Epithelial cell of esophagus (primary cell): ENCODE data around the gene UIMC1.

Experiments
- DNase-seq: peaks from one replicate; pipeline ENCODE4 v3.0.0; 2010; ENCODE audit warnings: low read depth
- H3K4me3 ChIP-seq: 2 replicates; pipeline ENCODE4 v1.5.1; 2011; ENCODE audit warnings: mild to moderate bottlenecking, low read length, control low read depth
- TF ChIP-seq, protein P1 (sequence below): IDR thresholded peaks from 2 replicates; pipeline ENCODE4 v1.5.1; 2011; ENCODE audit warnings: low read depth, mild to moderate bottlenecking, low read length, control low read depth, inconsistent platforms; ENCODE audit not compliant: insufficient read depth; ENCODE audit errors: missing control alignments

The UIMC1 gene

GRCh38 chr5:176878906-176879662, 127.5 kb downstream of the UIMC1 start:
- no peak overlapping the region for H3K4me3 ChIP-seq
- DNase-seq: no peak
- TF ChIP-seq, protein P1, sequence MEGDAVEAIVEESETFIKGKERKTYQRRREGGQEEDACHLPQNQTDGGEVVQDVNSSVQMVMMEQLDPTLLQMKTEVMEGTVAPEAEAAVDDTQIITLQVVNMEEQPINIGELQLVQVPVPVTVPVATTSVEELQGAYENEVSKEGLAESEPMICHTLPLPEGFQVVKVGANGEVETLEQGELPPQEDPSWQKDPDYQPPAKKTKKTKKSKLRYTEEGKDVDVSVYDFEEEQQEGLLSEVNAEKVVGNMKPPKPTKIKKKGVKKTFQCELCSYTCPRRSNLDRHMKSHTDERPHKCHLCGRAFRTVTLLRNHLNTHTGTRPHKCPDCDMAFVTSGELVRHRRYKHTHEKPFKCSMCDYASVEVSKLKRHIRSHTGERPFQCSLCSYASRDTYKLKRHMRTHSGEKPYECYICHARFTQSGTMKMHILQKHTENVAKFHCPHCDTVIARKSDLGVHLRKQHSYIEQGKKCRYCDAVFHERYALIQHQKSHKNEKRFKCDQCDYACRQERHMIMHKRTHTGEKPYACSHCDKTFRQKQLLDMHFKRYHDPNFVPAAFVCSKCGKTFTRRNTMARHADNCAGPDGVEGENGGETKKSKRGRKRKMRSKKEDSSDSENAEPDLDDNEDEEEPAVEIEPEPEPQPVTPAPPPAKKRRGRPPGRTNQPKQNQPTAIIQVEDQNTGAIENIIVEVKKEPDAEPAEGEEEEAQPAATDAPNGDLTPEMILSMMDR: no peak

- TF ChIP-seq, protein P1: no peak
- no peak for DNase-seq
- no peak overlapping the region for H3K4me3 ChIP-seq
Observed at GRCh38 chr5:176878463-176878862, 128.1 kb downstream of the UIMC1 start.

GRCh38 chr5:176877793-176878331, 128.7 kb downstream of the UIMC1 start:
- no peak for DNase-seq
- no peak overlapping the region for H3K4me3 ChIP-seq
- TF ChIP-seq, protein P1: no peak

DNA sequence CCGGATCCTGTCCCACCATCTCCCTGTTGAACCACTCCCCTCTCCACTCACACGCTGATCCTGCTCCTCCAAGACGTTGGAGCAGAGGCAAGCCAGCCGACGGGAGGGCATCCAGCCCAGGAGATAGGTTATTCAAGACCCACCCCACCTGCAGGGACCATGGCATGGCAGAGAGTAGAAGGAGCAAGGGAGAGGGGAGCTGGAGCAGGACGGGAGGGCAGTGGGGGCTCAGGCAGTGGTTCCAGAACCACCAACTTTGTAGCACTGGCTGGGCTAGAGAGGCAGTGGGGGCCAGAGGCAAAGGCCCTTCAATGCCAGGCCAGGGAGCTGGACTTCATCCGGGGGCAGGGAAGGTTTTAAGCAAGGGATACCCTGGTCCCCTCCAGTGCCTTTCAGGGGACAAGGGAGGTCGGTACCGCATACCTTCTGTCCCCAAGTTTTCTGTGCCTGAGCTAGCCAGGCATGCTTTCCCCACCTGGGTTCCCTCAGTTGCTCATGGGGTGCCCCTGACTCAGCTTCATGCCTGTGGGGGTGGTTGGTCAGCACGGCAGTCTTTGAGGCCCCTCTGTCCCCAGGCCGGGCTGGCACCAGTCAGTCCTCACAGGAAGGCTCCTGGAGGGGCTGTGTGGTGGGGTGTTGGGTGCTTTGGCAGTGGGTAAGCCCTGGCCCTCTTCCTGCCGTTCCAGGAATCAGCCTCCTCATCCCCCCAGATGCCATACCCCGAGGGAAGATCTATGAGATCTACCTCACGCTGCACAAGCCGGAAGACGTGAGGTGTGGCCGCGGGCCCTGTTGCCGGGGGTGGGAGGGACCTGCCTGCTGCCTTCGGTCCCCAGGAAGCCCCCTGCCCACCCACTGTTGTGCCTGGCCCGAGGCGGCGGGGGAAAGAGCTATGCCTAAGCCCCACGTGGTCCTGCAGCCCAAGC, 129.8 kb downstream of the UIMC1 start:
- DNase-seq: no peak
- TF ChIP-seq, protein P1: no peak
- no peak overlapping the region for H3K4me3 ChIP-seq

- no peak for DNase-seq
- H3K4me3 ChIP-seq: no peak overlapping the region
Observed at GRCh38 chr5:176875783-176876505, 130.6 kb downstream of the UIMC1 start.

GRCh38 chr5:176875014-176875550, 131.5 kb downstream of the UIMC1 start:
- H3K4me3 ChIP-seq: no peak overlapping the region
- TF ChIP-seq, protein P1: no peak
- DNase-seq: no peak

More at GRCh38 chr5:176875783-176876505, 130.6 kb downstream of the UIMC1 start:
- TF ChIP-seq, protein P1: no peak
